Mucosa of stomach (tissue), 1 donor: ENCODE results near the gene AQP2.

Experiments used
- H3K27me3 ChIP-seq: one replicate; pipeline ENCODE4 v1.7.0; 2013; ENCODE audit warnings: mild to moderate bottlenecking, low read length; ENCODE audit not compliant: control insufficient read depth, insufficient read depth
- H3K36me3 ChIP-seq: one replicate; pipeline ENCODE4 v1.7.0; 2013; ENCODE audit warnings: low read length; ENCODE audit not compliant: control insufficient read depth, insufficient read depth
- H3K4me1 ChIP-seq: one replicate; pipeline ENCODE4 v1.7.0; 2013; ENCODE audit warnings: mild to moderate bottlenecking, low read length; ENCODE audit not compliant: control insufficient read depth, insufficient read depth
- H3K4me3 ChIP-seq: one replicate; pipeline ENCODE4 v1.7.0; 2013; ENCODE audit warnings: low read length
- H3K9ac ChIP-seq: one replicate; pipeline ENCODE4 v1.7.0; 2013; ENCODE audit warnings: mild to moderate bottlenecking, low read length, moderate library complexity
- H3K9me3 ChIP-seq: one replicate; pipeline ENCODE4 v1.7.0; 2013; ENCODE audit warnings: mild to moderate bottlenecking, low read length, moderate library complexity; ENCODE audit not compliant: control insufficient read depth
- donor health status: Pancreatic carcinoma.

Gene AQP2

GRCh38 chr12:50006280-50006679 lies 55.7 kb downstream of the AQP2 start:
- H3K36me3 ChIP-seq, result no peaks in the 10 kb centered on the region
- no peak overlapping the region for H3K9ac ChIP-seq
- no peaks in the 10 kb centered on the region for H3K4me1 ChIP-seq

GRCh38 chr12:50006754-50007442 lies 56.4 kb downstream of the AQP2 start:
- no peaks in the 10 kb centered on the region for H3K27me3 ChIP-seq
- H3K4me1 ChIP-seq, result no peaks in the 10 kb centered on the region
- no peaks in the 10 kb centered on the region for H3K36me3 ChIP-seq
- no peak overlapping the region for H3K4me3 ChIP-seq
- no peaks in the 10 kb centered on the region for H3K9me3 ChIP-seq
- no peak overlapping the region for H3K9ac ChIP-seq

More at GRCh38 chr12:50006280-50006679, 55.7 kb downstream of the AQP2 start:
- Histone ChIP-seq H3K27me3 (no peaks in the 10 kb centered on the region), H3K4me3 (no peak overlapping the region), H3K9me3 (no peaks in the 10 kb centered on the region)
